ENCODE results near the gene ANTXR1.

ANTXR1 gene

DNA sequence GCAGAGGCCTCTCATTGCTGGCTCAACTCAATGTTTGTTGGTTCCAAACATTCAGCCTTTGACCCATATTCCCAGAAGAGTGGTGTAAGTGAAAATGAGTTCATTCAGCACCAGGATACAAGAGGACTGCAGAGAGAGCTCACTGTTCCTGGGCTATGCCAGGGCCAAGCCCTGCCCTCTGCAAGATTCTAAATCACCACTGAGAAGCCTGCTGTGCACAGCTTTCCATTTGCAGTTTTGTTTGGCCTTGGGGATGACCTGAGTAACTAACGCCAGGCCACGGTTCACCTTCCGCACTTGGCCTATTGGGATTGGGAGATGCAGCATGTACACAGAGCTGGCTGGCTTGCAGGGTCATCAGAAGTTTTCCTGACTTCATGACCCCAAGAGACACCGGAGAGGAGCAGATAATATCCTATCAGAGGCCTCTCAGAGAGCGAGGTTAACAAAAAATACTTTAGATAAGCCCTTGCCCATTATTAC, 25.9 kb upstream of the ANTXR1 start:
- peak in 1 of 2 donors; percentile 42 for DNase-seq (ENCODE audit: low read depth in 2 of 2)
- H3K4me3 ChIP-seq (replicated peaks in 1 of 2; ENCODE audit: low read depth in 2 of 2, low read length in 2 of 2), result no peak overlapping the region
- TF ChIP-seq, protein P1, sequence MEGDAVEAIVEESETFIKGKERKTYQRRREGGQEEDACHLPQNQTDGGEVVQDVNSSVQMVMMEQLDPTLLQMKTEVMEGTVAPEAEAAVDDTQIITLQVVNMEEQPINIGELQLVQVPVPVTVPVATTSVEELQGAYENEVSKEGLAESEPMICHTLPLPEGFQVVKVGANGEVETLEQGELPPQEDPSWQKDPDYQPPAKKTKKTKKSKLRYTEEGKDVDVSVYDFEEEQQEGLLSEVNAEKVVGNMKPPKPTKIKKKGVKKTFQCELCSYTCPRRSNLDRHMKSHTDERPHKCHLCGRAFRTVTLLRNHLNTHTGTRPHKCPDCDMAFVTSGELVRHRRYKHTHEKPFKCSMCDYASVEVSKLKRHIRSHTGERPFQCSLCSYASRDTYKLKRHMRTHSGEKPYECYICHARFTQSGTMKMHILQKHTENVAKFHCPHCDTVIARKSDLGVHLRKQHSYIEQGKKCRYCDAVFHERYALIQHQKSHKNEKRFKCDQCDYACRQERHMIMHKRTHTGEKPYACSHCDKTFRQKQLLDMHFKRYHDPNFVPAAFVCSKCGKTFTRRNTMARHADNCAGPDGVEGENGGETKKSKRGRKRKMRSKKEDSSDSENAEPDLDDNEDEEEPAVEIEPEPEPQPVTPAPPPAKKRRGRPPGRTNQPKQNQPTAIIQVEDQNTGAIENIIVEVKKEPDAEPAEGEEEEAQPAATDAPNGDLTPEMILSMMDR (IDR thresholded peaks at IDR 0.05; ENCODE audit: low read depth, low read length), result no peak

DNA sequence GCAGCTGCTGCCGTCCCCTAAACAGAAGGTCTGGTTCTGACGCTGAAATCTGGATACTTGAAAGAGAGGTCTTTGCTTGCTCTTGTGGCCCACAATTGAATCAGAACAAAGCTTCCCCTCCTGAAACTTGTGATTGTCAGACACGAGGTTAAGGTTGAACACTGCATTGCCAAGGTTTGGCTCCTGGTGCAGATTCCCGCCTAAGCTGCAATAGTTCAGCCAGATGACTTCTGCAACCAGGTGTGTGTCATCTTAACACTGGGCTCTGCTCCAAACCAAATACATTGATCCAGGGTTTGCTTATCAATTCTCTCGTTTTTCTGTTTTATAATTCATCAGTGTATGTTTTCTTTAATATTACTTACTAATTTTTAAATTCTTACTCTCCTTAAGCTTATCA, 23.9 kb upstream of the ANTXR1 start:
- H3K4me3 ChIP-seq (replicated peaks in 1 of 2; ENCODE audit: low read depth in 2 of 2, low read length in 2 of 2), result no peak overlapping the region
- TF ChIP-seq, protein P1 (IDR thresholded peaks at IDR 0.05; ENCODE audit: low read depth, low read length), result no peak
- DNase-seq (ENCODE audit: low read depth in 2 of 2), result no peak

DNA sequence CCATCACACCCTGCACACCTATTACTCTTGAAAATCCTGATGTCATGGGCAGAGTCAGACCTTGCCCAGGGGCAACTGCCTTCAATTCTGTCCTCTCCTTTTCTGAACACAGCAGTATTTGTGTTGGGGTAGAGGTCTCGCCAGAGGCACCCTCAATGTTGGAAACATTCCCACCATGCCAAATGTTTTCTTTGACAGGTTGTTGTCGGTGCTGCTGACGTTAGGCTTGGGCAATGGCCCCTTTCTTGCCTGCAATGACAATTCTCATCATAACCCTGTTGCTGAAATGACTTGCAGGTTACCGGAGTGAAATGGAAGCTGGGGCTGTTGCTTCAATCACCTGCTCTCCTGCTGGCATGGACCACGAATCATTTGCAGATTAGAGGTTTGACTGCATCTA, 20.6 kb upstream of the ANTXR1 start:
- no peak for DNase-seq (ENCODE audit: low read depth in 2 of 2)
- H3K4me3 ChIP-seq (replicated peaks in 1 of 2; ENCODE audit: low read depth in 2 of 2, low read length in 2 of 2), result no peak overlapping the region
- TF ChIP-seq, protein P1 (IDR thresholded peaks at IDR 0.05; ENCODE audit: low read depth, low read length), result no peak

GRCh38 chr2:68992933-68993332, 20.0 kb upstream of the ANTXR1 start:
- TF ChIP-seq, protein P1 (IDR thresholded peaks at IDR 0.05; ENCODE audit: low read depth, low read length), result no peak
- no peak overlapping the region for H3K4me3 ChIP-seq (replicated peaks in 1 of 2; ENCODE audit: low read depth in 2 of 2, low read length in 2 of 2)
- no peak for DNase-seq (ENCODE audit: low read depth in 2 of 2)

- TF ChIP-seq, protein P1 (IDR thresholded peaks at IDR 0.05; ENCODE audit: low read depth, low read length), result no peak
- no peak overlapping the region for H3K4me3 ChIP-seq (replicated peaks in 1 of 2; ENCODE audit: low read depth in 2 of 2, low read length in 2 of 2)
- DNase-seq (ENCODE audit: low read depth in 2 of 2), result no peak
Measured at GRCh38 chr2:68993660-68994059, 19.3 kb upstream of the ANTXR1 start.

DNA sequence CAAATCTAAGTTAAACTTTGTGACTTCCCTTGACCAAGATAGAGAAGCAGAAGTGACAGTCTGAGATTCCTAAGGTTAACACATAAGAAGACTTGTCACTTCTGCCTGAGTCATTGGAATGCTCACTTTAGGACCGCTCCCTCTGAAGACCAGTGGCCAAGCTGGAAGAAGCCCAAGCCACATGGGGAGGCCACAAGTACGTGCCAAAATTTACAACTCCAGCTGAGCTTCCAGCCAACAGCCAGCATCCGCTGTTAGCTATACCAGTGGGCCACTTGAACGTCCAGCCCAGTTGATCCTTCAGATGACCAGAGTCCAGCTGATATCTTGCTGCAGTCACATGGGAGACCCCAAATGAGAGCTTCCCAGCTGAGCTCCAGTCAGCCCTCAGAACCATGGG, 18.1 kb upstream of the ANTXR1 start:
- DNase-seq (ENCODE audit: low read depth in 2 of 2), result peak; percentile 84 to 88
- H3K4me3 ChIP-seq (replicated peaks in 1 of 2; ENCODE audit: low read depth in 2 of 2, low read length in 2 of 2), result no peak overlapping the region
- TF ChIP-seq, protein P1 (IDR thresholded peaks at IDR 0.05; ENCODE audit: low read depth, low read length), result no peak

DNA sequence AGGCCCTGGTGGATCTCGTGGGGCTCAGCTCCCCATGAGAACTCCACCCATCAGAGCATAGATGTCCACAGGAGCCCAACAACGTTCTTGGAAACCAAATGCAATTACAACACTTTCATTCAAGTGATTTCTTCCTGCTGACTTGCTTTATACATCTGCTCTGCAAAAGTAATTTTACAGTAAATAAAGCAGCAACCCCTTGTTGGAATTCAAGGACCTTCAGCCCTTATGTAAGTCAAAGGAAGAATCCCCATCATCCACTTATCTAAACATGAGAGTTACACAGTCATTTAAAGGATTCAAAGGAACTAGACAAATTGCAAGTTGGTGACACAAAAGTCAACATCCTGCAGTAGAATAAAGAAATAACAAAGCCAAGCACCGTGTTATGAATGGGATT, 17.1 kb upstream of the ANTXR1 start:
- no peak for DNase-seq (ENCODE audit: low read depth in 2 of 2)
- H3K4me3 ChIP-seq (replicated peaks in 1 of 2; ENCODE audit: low read depth in 2 of 2, low read length in 2 of 2), result no peak overlapping the region
- TF ChIP-seq, protein P1 (IDR thresholded peaks at IDR 0.05; ENCODE audit: low read depth, low read length), result no peak
